H9 (cell line): ENCODE data around the gene PLB1. TPM values are rescaled to one million over a fixed set of nuclear protein-coding genes. Genes with fewer than 3 reads are reported as not detected.

Experiments
- DNase-seq: peaks from one replicate; pipeline ENCODE4 v3.0.0-alpha.2; 2017
- H2AFZ ChIP-seq: one replicate; pipeline ENCODE4 v1.6.1; 2013; ENCODE audit warnings: mild to moderate bottlenecking, low read length, control low read depth, moderate library complexity
- H2AK5ac ChIP-seq: 2 replicates; pipeline ENCODE4 v1.6.1; 2013; ENCODE audit warnings: low read length, control low read depth, mixed read lengths; ENCODE audit not compliant: insufficient read length
- H2BK120ac ChIP-seq: one replicate; pipeline ENCODE4 v1.6.1; 2013; ENCODE audit warnings: low read depth, mild to moderate bottlenecking, low read length, control low read depth, inconsistent platforms; ENCODE audit not compliant: poor library complexity, severe bottlenecking
- H2BK12ac ChIP-seq: 2 replicates; pipeline ENCODE4 v1.6.1; 2013; ENCODE audit warnings: low read length, control low read depth, mixed read lengths, low read depth; ENCODE audit not compliant: insufficient read length
- H2BK15ac ChIP-seq: 2 replicates; pipeline ENCODE4 v1.6.1; 2013; ENCODE audit warnings: low read depth, low read length, control low read depth
- H2BK20ac ChIP-seq: one replicate; pipeline ENCODE4 v1.6.1; 2013; ENCODE audit warnings: low read depth, mild to moderate bottlenecking, low read length, control low read depth, inconsistent platforms; ENCODE audit not compliant: poor library complexity, severe bottlenecking
- H2BK5ac ChIP-seq: 2 replicates; pipeline ENCODE4 v1.6.1; 2013; ENCODE audit warnings: low read length, control low read depth, mixed read lengths; ENCODE audit not compliant: insufficient read length
- H3K14ac ChIP-seq: 2 replicates; pipeline ENCODE4 v1.6.1; 2013; ENCODE audit warnings: low read length, control low read depth; ENCODE audit not compliant: insufficient read depth
- H3K18ac ChIP-seq: 2 replicates; pipeline ENCODE4 v1.6.1; 2013; ENCODE audit warnings: low read depth, mild to moderate bottlenecking, mixed read lengths, low read length, control low read depth; ENCODE audit not compliant: insufficient read length
- H3K23ac ChIP-seq: 2 replicates; pipeline ENCODE4 v1.6.1; 2013; ENCODE audit warnings: low read length, control low read depth, mixed read lengths, low read depth; ENCODE audit not compliant: insufficient read length
- H3K23me2 ChIP-seq: 2 replicates; pipeline ENCODE4 v1.6.1; 2013; ENCODE audit warnings: low read depth, mild to moderate bottlenecking, mixed read lengths, low read length, control low read depth; ENCODE audit not compliant: insufficient read length, poor library complexity, severe bottlenecking
- H3K27ac ChIP-seq: 2 replicates; pipeline ENCODE4 v1.5.1; 2013; ENCODE audit warnings: low read length, control low read depth, mixed read lengths, low read depth; ENCODE audit not compliant: insufficient read length
- H3K27me3 ChIP-seq: 2 replicates; pipeline ENCODE4 v1.6.1; 2013; ENCODE audit warnings: low read length, control low read depth, inconsistent platforms; ENCODE audit not compliant: insufficient read depth
- H3K4ac ChIP-seq: 2 replicates; pipeline ENCODE4 v1.6.1; 2013; ENCODE audit warnings: low read depth, mild to moderate bottlenecking, control low read depth, inconsistent platforms, low read length, moderate library complexity
- H3K4me1 ChIP-seq: 2 replicates; pipeline ENCODE4 v1.6.1; 2013; ENCODE audit warnings: low read length, control low read depth, inconsistent platforms; ENCODE audit not compliant: insufficient read depth
- H3K4me2 ChIP-seq: 2 replicates; pipeline ENCODE4 v1.6.1; 2013; ENCODE audit warnings: low read length, control low read depth, mixed read lengths; ENCODE audit not compliant: insufficient read length, insufficient read depth
- H3K56ac ChIP-seq: 2 replicates; pipeline ENCODE4 v1.6.1; 2013; ENCODE audit warnings: low read depth, mild to moderate bottlenecking, mixed read lengths, low read length, control low read depth; ENCODE audit not compliant: insufficient read length
- H3K79me1 ChIP-seq: 2 replicates; pipeline ENCODE4 v1.6.1; 2013; ENCODE audit warnings: low read depth, mild to moderate bottlenecking, moderate library complexity, low read length, control low read depth, inconsistent platforms; ENCODE audit not compliant: insufficient read depth, poor library complexity, severe bottlenecking
- H3K79me2 ChIP-seq: 2 replicates; pipeline ENCODE4 v1.6.1; 2013; ENCODE audit warnings: low read length, control low read depth, inconsistent platforms; ENCODE audit not compliant: insufficient read depth
- H3K9ac ChIP-seq: 2 replicates; pipeline ENCODE4 v1.6.1; 2013; ENCODE audit warnings: low read length, control low read depth, mixed read lengths; ENCODE audit not compliant: insufficient read length; ENCODE audit errors: extremely low read depth
- H3K9me3 ChIP-seq: one replicate; pipeline ENCODE4 v1.6.1; 2013; ENCODE audit warnings: low read depth, low read length, inconsistent platforms; ENCODE audit not compliant: control insufficient read depth
- H3T11ph ChIP-seq: one replicate; pipeline ENCODE4 v1.6.1; 2013; ENCODE audit warnings: mild to moderate bottlenecking, low read length, control low read depth, inconsistent platforms
- H4K20me1 ChIP-seq: one replicate; pipeline ENCODE4 v1.6.1; 2013; ENCODE audit not compliant: control insufficient read depth, insufficient read length, insufficient read depth
- H4K5ac ChIP-seq: 2 replicates; pipeline ENCODE4 v1.6.1; 2013; ENCODE audit warnings: low read depth, mild to moderate bottlenecking, mixed read lengths, low read length, control low read depth; ENCODE audit not compliant: insufficient read length
- H4K8ac ChIP-seq: replicated peaks from 2 replicates; pipeline ENCODE4 v1.6.1; 2013; ENCODE audit warnings: low read length, control low read depth, mixed read lengths, low read depth; ENCODE audit not compliant: insufficient read length
- H4K91ac ChIP-seq: 2 replicates; pipeline ENCODE4 v1.6.1; 2013; ENCODE audit warnings: low read depth, mild to moderate bottlenecking, moderate library complexity, mixed read lengths, low read length, control low read depth; ENCODE audit not compliant: insufficient read length
- H3K27ac Mint-ChIP-seq, 3 experiments: 2 replicates in 2 of 3; 3 replicates in 1 of 3; pipeline ENCODE4 v1.8.0; 2020 to 2021; ENCODE audit warnings: mixed read lengths in 3 of 3, mild to moderate bottlenecking in 1 of 3, moderate library complexity in 1 of 3
- H3K27me3 Mint-ChIP-seq: 2 replicates; pipeline ENCODE4 v1.8.0; 2021; ENCODE audit warnings: low read depth, mild to moderate bottlenecking, moderate library complexity, mixed read lengths
- H3K36me3 Mint-ChIP-seq, 3 experiments: 2 replicates in 2 of 3; 3 replicates in 1 of 3; pipeline ENCODE4 v1.8.0; 2020 to 2021; ENCODE audit warnings: low read depth in 3 of 3, mixed read lengths in 3 of 3; ENCODE audit not compliant: insufficient read depth in 1 of 3
- H3K4me1 Mint-ChIP-seq, 2 experiments: 2 replicates each; pipeline ENCODE4 v1.8.0; 2020; ENCODE audit warnings: mixed read lengths in 2 of 2
- H3K4me3 Mint-ChIP-seq, 2 experiments: 2 replicates in 1 of 2; 3 replicates in 1 of 2; pipeline ENCODE4 v1.8.0; 2020 to 2021; ENCODE audit warnings: mild to moderate bottlenecking in 2 of 2, mixed read lengths in 2 of 2, moderate library complexity in 1 of 2
- H3K9me3 Mint-ChIP-seq, 2 experiments: 2 replicates in 1 of 2; 3 replicates in 1 of 2; pipeline ENCODE4 v1.8.0; 2020; ENCODE audit warnings: mild to moderate bottlenecking in 2 of 2, mixed read lengths in 2 of 2, moderate library complexity in 1 of 2
- WGBS: extraction: QIAGEN DNeasy Blood & Tissue Kit; methylation state at CpG from one replicate; pipeline ENCODE4 v1.1.7; 2013; ENCODE audit warnings: missing lambda C conversion rate, low lambda C conversion rate, mixed read lengths; ENCODE audit not compliant: insufficient read length; ENCODE audit errors: extremely low coverage; 5-methylcytosine and 5-hydroxymethylcytosine counted together
- total RNA-seq: library from RNA; stranded (reverse); gene quantifications from 2 replicates; pipeline ENCODE4 v1.2.1, GENCODE V29; 2021
- TF ChIP-seq, protein P1 (sequence below): fragments of 200-600 bp; sonication (generic); conservative IDR thresholded peaks from 3 replicates; pipeline ENCODE4 v1.8.0; 2021; ENCODE audit warnings: antibody characterized with exemption, mild to moderate bottlenecking

Gene PLB1
- total RNA-seq, 1 experiment from 2014 or later: not detected

DNA sequence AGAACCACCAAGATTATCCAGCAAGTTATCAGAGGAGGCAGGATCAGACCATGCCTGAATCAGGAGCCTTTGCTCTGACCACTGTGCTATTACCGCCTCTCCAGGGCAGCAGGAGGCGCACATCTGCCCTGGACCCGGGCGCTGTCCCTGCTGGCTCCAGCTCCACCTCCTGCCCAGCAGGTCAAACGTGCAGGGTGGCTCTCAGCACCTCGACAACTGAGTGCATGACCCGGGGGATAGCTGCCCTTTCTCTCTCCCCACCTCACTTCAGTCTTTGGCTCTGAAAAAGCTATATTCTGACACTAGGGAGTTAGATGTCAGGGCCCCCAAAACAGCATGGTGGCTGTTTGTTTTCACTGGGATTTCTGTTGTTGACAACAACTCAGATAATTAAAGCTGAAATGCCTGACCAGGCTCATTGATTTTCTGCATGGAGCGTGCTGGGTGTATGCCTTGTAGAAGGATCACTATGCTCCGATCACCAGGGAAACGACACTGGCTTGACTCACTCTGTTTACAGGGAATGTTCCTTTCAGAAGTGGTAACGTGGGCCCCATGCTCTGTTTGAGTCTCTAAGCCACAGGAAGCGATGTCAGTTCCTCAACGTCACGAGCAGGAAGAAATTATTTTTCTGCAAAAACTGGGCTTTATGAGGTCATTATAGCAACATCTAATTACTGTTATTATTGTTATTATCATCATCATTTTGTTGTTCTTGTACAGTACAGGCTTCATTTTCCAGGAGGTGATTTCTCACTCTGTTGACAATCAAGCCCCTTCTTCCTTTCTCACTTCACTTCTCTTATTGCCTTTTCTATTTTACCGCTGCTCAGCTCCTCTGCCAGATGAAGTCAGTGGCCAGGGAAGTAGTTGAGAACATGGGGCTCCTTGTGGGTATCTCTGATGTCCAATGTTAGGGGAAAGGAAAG, 125.6 kb downstream of the PLB1 start:
- H3K27me3 ChIP-seq: no peaks in the 10 kb centered on the region
- H3K4me1 Mint-ChIP-seq: peaks cover 40 to 46% of the 10 kb centered on the region in 2 experiments
- H4K91ac ChIP-seq: no peak overlapping the region
- H2BK12ac ChIP-seq: no peak overlapping the region
- H2AK5ac ChIP-seq: no peak overlapping the region
- H2BK120ac ChIP-seq: no peak overlapping the region
- H3K9ac ChIP-seq: no peak overlapping the region
- no peak overlapping the region for H3K27ac Mint-ChIP-seq
- no peak overlapping the region for H4K5ac ChIP-seq
- H3K4me3 Mint-ChIP-seq: 0 out of 5 replicates have a peak overlapping the region, but pooled peaks of 1 of the 2 experiments have one; percentile 21
- H4K8ac ChIP-seq: no peak overlapping the region
- H3K27ac ChIP-seq: no peak overlapping the region
- TF ChIP-seq, protein P1, sequence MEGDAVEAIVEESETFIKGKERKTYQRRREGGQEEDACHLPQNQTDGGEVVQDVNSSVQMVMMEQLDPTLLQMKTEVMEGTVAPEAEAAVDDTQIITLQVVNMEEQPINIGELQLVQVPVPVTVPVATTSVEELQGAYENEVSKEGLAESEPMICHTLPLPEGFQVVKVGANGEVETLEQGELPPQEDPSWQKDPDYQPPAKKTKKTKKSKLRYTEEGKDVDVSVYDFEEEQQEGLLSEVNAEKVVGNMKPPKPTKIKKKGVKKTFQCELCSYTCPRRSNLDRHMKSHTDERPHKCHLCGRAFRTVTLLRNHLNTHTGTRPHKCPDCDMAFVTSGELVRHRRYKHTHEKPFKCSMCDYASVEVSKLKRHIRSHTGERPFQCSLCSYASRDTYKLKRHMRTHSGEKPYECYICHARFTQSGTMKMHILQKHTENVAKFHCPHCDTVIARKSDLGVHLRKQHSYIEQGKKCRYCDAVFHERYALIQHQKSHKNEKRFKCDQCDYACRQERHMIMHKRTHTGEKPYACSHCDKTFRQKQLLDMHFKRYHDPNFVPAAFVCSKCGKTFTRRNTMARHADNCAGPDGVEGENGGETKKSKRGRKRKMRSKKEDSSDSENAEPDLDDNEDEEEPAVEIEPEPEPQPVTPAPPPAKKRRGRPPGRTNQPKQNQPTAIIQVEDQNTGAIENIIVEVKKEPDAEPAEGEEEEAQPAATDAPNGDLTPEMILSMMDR: peak; percentile 61
- no peaks in the 10 kb centered on the region for H3K79me1 ChIP-seq
- no peak overlapping the region for H2BK15ac ChIP-seq
- H3K23me2 ChIP-seq: no peaks in the 10 kb centered on the region
- no peak overlapping the region for H3K4me2 ChIP-seq
- H3K9me3 ChIP-seq: no peaks in the 10 kb centered on the region
- no peaks in the 10 kb centered on the region for H3K27me3 Mint-ChIP-seq
- H2AFZ ChIP-seq: no peak overlapping the region
- no peak overlapping the region for H3K18ac ChIP-seq
- no peaks in the 10 kb centered on the region for H3K36me3 Mint-ChIP-seq
- H3K4ac ChIP-seq: no peak overlapping the region
- peaks cover 10% of the 10 kb centered on the region; the same call in 1 of the 2 replicates for H3K4me1 ChIP-seq
- no peak overlapping the region for H3K23ac ChIP-seq
- H3K9me3 Mint-ChIP-seq: no peaks in the 10 kb centered on the region; a peak in 1 of 5 replicates
- H3K14ac ChIP-seq: no peak overlapping the region
- no peak overlapping the region for H3K56ac ChIP-seq
- no peak overlapping the region for H2BK5ac ChIP-seq
- no peaks in the 10 kb centered on the region for H3K79me2 ChIP-seq
- peak; percentile 75 for DNase-seq
- no CpG with 5 or more reads among the region's 15 CpGs for WGBS
- H2BK20ac ChIP-seq: no peak overlapping the region
- no peak overlapping the region for H3T11ph ChIP-seq
- no peaks in the 10 kb centered on the region for H4K20me1 ChIP-seq
